H4 (cell line): Measurements from ENCODE around the gene PLAC9. TPM values are rescaled to one million over a fixed set of nuclear protein-coding genes. Genes with fewer than 3 reads are reported as not detected.
A peak's percentile ranks its signal among the peaks of the same experiment; 100 is the strongest.

Experiments used
- DNase-seq: peaks from one replicate; pipeline ENCODE4 v3.0.0-alpha.2; 2015; ENCODE audit warnings: low spot score
- total RNA-seq: library from RNA; depleted of rRNA; stranded (reverse); fragments of >200 nt; shearing (Covaris generic); gene quantifications from 2 replicates; pipeline ENCODE4 v1.2.3, GENCODE V29; 2014

Gene PLAC9
- total RNA-seq, 1 experiment from 2014 or later: not detected

DNA sequence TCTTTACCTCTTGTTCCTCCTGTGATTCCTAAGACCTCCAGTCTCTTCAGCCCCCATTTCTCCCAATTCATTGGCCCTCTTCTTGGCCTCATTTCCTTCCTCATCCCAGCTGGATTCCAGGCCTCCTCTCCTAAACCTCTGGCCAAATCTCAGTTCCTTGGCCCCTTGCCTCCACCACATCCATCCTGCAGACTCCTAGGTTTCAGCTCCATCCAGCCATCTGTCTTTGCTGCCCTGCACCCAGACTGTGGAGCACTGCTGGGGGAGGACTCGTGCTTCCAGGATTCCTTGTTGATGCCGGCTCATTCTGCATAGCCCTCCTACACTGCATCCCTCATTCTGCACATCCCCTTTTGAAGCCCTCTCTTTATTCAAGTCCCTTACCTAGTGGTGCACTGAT, 6.7 kb downstream of the PLAC9 start:
- no peak for DNase-seq

DNA sequence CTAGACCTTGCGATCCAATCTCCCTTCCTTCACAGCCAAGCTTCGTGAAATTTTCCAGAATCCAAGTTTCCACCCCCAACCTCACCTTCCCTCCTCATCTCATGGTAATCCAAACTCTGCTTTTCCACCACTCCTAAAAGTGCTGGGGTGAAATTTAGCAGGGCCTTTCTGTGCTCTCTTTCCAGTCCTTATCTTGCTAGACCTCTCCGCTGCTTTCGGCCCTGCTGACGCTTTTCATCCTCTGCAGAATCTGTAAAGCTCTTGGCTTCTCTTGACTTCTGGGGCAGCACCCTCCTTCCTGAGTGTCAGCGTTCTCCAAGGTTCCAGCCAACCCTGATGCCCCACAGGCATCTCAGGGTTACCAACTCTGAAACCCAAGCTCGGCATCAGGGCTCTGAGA, 7.7 kb downstream of the PLAC9 start:
- DNase-seq: no peak

DNA sequence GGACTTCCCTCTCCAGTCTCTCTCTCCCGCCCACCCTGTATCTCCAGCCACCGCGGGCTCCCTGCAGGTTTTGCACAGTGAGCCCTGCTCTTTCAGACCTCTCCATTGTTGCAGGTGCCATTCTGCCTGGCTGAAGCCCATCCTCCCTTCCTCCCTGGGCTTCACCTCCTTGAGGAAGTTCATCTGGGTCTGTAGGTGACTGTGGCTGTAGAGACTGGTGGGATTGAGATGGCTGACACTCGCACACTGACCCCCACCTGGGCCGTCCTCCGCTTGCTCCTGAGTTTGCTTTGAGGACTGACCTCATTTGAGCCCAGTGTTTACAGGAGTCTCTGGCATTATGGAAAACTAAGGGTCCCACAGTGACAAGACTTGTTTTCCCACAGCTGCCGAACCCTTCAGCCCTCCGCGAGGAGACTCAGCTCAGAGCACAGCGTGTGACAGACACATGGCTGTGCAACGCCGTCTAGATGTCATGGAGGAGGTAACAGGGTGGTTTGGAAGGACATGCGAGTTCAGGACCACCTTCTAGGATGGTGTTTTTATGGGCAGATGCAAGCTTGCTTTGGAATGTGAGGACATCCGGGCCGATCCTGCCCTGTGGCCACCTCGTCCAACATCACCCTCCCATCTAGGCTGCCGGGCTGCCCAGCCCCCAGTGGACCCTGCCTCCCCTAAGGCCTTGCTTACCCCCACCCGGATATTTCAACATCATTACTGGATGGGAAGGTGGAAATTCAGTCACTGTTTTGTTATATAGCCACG, 9.3 kb downstream of the PLAC9 start:
- DNase-seq: no peak

DNA sequence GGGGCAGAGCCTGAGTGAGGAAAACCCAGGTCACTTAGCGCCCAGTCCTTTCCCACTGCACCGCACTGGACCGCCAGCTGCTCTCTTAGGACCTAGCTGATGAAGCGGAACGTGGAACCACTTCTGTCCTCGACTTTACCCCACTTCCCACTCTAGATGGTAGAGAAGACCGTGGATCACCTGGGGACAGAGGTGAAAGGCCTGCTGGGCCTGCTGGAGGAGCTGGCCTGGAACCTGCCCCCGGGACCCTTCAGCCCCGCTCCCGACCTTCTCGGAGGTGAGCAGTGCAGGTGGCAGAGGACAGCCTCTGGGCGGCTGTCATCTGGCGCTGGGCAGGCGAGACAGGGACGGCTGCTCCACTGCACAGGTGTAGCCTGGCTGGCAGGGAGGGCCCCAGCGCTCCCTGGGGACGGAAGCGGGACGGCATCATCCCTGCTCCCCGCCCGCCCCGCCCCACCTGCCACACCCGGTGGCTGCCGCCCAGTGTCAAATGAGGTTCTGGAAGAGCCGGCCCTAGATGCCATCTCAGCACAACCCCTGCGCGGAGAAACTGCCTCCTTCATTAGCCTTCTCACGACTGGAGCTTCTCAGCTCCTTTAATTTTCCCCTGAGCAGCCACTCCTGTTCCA, 11.7 kb downstream of the PLAC9 start:
- DNase-seq: no peak

DNA sequence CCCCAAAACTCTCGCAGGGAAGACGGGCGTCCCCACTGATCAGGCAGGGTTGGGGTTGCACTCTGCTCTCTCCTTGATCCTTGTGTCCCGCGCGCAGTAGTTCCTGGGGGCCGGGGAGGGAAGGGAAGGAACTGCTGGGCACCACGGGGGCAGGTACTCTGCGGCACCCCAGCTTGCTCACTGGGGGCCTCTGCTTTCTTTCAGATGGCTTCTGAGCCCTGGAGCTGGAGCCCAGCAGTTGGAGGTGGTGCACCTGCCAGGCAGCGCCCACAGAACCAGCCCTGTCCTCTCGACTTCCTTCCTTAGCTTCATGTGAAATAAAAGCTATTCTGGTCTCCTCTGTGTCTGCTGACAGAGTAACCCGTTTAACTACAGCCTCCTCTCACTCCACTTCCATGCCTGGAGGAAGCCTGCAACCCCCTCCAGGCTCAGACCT, 12.2 kb downstream of the PLAC9 start:
- no peak for DNase-seq

DNA sequence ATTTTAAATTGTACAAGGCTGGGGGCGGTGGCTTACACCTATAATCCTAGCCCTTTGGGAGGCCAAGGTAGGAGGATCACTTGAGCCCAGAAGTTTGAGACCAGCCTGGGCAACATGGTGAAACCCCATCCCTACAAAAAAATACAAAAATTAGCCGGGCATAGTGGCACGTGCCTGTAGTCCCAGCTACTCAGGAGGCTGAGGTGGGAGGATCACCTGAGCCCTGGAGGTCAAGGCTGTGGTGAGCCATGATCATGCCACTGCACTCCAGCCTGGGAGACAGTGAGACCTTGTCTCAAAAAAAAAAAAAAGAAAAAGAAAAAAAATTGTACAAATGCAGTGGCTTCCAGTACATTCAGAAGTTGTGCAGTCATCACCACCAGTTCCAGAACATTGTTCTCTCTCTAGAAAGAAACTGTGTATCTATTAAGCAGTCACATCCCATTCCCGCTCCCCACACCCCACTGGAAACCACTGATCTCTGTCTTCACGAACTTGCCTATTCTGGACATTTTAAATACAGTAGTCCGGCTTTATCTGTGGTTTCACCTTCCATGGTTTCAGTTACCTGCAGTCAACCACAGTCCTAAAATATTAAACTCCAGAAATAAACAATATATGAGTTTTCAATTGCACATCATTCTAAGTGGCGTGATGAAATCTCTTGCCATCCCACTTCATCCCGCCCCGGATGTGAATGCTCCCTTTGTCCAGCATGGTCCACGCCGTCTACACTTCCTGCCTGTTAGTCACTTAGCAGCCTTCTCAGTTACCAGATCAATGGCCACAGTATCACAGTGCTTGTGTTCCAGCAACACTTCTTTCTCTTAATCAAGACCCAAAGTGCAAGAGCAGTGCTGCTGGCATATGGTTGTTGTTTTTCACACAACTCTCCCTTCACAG, 13.1 kb downstream of the PLAC9 start:
- DNase-seq: peak; percentile 78

DNA sequence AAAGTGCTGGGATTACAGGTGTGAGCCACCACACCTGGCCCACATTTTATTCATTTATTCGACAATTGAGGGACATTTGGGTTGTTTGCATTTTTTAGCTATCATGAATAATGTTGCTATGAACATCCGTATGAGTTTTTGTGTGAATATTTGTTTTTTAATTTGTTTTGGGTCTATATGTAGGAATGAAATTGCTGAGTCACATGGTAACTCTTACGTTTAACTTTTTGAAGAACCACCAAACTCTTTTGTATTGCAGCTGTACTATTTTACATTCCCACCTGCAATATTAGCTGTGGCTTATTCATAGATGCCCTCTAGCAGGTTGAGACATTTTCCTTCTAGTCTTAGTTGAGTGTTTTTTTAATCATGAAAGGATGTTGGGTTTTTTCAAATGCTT, 14.4 kb downstream of the PLAC9 start:
- no peak for DNase-seq

DNA sequence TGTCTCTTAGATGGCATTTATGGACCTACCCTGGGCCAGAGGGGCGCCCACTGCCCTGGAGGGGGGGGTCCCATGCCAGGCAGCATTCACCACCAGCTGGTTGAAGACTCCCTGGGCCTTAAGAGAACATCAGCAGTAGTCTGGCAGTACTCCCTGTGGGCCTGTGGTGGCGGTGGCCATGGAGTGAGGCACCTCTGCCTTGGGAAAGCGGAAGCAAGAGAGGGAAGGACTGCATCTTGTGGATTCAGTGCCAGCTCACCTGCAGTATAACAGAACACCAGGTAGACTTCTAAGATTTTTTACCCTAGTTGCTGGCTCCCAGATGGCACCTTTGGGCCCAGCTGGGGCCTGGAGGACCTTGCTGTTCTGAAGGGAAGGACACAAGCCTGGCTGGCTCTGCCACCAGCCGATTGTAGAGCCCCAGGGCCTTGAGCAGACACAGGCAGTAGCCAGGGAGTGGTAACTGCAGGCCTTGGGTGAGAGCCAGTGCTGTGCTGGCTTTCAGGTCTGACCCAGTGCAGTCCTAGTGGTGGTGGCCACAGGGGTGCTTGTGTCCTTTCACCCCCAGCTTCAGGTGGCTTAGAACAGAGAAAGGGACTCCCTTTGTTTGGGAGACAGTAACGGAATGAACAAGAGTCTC, 15.8 kb downstream of the PLAC9 start:
- no peak for DNase-seq

DNA sequence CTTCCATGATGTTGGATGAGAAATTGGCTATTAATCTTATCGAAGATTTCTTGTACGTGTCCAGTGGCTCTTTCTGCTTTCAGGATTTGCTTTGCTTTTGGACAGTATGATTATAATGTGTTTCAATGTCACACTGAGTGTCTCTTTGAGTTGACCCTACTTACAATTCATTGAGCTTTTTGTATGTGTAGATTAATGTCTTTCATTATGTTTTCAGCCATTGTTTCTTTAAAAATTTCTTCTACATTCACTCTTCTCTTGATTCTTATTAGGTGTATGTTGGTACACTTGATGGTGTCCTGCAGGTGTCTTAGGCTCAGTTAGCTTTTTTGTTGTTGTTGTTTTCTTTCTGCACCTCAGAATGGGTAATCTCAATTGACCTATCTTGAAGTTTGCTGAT, 16.6 kb downstream of the PLAC9 start:
- no peak for DNase-seq

DNA sequence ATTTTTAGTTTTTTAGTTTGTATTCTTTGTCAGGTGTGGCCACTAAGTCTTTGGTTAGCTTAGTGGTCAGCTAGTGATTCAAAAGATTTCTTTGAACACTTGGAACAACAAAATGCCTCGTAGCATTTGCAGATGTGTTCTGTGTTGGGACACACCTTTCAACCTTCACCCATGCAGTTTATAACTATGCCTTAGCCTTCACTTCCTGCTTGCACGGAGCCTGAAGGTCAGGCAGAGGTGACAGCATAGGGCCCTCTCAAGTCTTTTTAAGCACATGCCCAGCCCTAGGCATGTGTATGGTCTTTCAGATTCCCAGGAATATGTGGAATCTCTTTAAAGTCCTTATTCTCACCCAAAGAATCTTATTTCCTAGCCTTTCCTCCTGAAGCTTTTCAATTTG, 17.6 kb downstream of the PLAC9 start:
- DNase-seq: no peak

DNA sequence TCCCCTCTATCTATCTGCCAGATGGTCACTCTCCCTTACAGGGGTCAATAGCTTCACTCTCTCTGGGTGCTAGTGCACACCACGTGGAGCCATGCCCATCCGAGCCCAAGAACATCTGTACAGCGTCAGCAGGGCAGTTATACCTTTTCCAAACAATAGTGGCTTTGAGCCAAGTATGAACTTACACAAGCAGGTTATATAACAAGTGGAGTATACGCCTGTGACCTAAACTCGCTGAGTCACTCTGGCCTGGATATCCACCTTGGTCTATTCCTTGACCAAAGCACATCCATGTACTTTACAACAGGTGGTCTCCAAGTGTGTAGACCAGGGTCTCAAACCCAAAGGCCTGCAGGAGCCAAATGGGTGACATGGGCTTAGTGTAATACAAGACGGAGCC, 20.3 kb downstream of the PLAC9 start:
- no peak for DNase-seq

DNA sequence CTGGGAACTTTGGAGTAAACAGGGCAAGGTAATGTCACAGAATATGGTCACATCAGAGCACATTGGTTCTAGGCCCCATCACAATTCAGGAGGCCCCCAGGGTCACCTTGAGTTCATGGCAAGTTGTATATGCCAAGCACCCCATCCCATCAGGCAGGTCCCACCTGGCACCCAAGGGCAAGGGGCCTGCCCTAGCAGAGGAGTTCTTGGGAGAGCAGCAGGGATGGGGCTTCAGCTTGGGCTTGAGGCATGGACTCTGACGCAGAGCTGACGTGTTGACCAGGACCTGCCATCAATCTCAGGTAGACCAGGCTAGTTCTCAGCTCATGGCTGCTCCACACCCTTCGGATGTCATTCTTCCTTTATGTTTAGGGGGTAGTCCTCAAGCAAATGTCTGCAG, 20.9 kb downstream of the PLAC9 start:
- DNase-seq: no peak

DNA sequence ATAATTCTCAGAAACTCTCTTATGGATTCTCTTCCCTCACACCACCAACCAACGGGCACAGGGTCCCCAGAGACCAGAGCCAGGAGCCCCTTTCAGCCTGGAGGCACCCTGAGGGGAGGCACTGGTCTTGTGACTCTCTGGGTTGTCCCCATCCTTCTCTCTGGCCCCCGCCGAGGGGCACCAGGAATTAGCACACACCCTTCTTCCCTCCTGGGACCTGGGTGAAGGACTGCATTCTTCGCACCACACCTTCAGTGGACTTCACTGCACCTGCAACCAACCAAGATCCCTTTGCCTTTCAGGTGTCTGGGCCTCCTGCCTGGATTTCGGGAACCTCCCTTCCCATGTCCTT, 22.1 kb downstream of the PLAC9 start:
- DNase-seq: no peak

DNA sequence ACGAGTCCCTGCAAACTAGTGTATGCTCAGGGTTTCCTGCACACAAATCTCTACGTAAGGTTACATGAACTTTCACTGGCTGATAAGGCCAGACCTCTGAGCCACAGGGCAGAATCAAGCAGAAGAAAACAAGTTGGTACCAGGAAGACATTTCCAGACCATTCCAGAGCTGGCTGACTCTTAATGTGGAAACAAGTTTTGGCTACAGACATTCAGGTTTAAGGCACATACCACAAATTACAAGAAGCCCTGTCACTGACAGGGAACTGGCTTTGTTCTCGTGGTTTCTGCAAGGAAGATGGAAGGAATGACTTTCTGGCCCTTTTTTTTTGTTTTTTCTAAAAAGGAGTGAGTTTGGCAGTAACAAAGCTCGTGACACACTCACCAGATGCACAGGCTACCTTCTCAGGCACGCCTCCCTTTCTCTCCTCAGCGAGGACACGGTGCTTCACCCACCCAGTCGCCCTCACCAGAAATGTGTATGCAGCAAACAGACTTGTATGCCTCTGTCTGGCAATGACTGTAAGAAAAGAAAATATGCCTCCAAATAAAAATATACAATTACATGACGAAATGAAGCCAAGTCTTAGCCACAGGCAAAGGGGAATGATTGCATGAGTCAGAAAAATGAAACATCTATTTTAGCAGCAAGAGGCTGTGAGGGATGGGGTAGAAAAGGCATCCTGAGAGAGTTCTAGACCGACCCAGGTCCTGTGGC, 22.6 kb downstream of the PLAC9 start:
- DNase-seq: peak; percentile 80

DNA sequence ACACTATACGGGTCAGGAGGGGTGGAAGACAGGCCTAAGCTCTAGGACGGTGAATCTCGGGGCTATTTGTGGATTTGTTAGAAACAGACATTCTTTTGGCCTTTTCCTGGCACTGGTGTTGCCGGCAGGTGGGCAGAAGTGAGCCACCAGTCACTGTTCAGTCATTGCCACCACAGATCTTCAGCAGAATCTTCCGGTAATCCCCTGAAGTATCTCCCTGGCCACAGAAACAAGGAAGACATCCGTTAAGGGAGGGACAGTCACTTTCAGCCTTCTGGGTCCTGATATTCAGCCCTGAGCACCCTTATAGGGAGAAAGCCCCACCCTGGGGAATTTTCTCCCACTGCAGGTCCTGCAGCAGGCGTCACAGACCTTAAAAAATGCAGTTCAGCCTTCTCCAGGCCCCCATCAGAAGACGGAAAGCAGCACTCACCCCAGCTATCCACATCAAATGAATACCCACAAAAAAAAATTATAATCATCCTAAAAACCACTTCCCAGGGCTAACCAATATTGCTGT, 23.2 kb downstream of the PLAC9 start:
- DNase-seq: no peak

DNA sequence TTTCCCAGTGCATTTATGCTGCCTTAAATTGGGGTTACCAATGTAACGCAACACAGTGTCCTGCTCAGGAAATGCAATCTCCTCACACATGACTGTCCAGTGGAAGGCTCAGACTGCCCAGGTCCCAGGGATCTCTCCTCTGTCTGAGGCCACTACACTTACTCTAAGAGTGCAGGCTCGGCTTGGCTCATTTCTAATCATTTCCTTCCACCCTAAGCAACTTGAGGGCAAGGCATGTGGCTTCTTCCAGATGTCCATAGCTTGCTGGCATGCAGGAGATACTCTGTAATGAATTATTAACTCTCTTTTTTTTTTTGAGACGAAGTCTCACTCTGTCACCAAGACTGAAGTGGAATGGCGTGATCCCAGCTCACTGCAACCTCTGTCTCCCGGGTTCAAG, 23.7 kb downstream of the PLAC9 start:
- no peak for DNase-seq

DNA sequence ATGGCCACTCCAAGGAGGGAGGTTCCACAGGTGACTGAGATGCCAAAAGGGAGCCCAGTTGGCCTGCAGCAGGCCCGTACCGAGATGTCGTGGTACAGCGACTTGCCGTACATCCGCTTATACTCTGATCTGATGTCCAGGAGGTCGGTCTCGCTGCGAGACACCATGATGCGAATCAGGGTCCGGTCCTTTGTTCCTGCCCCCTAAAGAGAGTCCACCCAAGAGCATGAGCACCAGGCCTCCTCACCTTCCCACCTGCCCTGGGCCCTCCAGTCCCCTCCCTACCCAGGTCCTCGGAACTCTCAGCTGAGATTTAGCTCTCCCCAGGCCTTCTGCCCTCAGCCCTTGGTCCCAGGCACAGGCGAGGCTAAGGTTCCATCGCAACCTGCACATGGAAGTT, 25.0 kb downstream of the PLAC9 start:
- no peak for DNase-seq

DNA sequence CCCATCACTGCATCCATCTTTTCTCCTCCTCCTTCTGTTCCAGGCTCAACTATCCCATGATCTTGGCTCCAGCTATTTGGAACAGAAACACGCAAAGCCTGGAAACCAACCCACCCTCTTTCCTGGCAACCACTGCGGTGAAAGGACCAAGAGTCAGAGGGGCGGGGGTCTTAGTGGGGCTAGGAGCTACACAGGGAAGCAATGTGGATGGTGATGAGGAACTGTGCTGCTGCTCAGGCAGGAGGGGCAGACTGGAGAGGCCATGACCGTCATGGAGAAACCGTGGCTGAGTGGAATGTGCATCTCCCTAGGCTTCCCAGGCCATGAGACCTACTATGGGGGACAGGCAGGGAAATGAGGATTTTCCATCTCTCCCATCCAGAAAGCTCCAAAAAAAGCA, 25.6 kb downstream of the PLAC9 start:
- DNase-seq: no peak

DNA sequence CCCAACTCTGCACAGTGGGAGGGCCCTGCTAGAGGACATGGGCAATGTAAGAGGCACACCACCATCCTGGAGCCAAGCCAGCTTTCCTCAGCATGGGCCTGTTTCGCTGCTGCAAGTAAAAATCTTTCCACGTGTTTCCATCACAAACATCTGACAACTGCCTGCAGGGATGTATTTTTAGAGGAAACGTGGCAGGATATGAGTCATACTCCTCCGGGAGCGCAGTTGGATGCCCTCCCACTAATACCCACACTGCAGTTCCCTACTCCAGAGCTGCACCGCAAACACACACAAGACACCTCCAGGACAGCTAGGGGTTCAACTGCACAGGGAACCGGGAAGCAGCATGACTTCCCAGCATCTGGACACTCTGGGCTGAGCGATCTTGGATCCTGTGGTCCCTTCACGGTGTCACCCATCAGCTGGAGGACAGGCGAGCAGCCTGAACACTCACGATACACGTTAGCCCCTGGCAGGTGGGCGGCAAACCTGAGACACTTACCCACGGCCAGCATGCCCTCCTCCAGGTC, 26.1 kb downstream of the PLAC9 start:
- peak; percentile 99 for DNase-seq

DNA sequence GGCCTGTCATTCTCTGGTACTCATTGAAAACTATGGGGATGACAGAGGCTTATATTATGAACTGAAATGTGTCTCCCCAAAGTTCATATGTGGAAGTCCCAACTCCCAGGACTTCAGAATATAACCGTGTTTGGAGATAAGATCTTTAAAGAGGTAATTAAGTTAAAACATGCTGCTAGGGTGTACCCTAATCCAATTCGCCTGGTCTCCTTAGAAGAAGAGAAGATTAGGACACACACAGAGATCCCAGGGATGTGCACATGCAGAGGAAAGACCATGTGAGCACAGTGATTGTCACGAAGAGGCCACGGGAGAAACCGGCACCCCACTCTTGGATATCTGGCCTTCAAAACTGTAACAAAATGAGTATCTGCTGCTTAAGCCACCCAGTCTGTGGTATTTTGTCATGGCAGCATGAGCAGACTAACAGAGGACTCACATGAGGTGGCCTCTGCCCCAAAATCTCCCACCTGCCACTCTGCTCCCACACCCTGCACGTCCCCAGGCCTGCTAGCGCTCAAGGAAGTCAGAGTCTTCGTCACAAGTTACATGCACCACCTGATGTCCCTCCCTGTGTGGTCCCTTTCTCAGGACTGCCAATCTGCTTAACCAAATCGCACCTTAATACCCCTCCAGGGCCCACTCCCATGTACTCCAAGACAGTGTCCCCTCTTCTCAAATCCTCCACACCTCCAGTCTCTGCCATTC, 26.8 kb downstream of the PLAC9 start:
- DNase-seq: no peak
